ENCODE results near the gene SLC22A5. TPM values are rescaled to one million over a fixed set of nuclear protein-coding genes. Genes with fewer than 3 reads are reported as not detected.
A peak's percentile ranks its signal among the peaks of the same experiment; 100 is the strongest.
"Not testable (repeated sequence)": the region's sequence is repeated elsewhere in the genome, so short reads cannot be mapped to it uniquely, and the experiment has no call there.

Gene SLC22A5
- polyA plus RNA-seq, 3 donors: 50.9 to 66.9 (median 53.4) TPM

DNA sequence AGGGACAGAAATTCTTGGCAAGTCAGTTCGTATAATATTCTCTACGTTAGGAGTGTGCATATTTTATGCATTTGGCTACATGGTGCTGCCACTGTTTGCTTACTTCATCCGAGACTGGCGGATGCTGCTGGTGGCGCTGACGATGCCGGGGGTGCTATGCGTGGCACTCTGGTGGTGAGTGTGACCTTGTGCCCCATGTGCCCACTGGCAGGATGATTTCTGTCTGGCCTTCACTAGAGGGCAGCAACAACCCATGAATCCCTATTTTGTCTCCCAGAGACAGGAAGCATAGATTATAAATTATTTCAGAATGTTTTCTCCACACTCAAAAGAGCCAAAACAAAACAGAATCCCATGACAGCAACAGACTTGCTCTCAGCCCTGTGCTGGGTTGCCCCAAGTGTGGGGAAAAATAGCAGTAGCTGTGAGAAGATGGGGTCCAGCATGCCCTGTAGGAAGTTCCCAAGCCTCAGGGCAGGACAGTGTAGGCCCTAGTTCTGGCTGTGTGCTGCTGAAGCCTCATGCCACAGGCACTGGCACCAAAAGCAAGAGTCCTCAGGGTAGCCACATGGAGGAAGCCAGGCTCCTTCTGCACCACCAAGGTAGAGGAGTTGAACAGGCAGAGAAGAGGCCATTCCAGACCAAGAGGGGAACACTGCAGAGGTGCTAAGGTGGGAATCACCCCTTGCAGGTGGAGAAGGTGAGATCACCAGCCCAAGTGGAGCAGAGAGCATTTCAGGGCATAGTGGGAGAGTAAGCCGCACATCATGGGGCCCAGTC lies 16.0 kb downstream of the SLC22A5 start:
- no peak for DNase-seq

DNA sequence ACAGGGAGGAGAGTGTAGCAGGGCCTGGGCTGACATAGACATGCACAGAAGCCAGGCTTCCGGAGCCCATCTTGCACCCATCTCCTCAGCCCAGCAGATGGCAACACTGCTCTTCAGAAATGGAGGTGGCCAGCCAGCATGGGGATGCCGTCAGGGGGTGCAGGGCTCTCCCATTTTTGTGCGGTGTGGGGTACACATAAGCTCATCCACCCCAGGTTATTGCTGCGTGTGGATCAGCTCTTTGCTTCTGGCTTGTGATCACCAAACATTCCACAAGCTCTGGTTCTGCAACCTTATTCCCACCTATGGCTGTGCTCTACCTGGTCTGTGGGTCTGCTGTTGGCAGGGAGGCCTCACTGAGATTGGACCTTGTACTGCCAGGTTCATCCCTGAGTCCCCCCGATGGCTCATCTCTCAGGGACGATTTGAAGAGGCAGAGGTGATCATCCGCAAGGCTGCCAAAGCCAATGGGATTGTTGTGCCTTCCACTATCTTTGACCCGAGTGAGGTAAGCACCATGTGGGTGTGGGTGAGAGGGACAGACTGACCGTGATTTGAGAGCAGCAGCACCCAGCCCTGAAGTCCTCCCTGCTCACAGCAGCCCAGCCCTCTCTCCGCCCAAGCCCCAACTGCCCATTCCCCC lies 17.3 kb downstream of the SLC22A5 start:
- no peak for DNase-seq

DNA sequence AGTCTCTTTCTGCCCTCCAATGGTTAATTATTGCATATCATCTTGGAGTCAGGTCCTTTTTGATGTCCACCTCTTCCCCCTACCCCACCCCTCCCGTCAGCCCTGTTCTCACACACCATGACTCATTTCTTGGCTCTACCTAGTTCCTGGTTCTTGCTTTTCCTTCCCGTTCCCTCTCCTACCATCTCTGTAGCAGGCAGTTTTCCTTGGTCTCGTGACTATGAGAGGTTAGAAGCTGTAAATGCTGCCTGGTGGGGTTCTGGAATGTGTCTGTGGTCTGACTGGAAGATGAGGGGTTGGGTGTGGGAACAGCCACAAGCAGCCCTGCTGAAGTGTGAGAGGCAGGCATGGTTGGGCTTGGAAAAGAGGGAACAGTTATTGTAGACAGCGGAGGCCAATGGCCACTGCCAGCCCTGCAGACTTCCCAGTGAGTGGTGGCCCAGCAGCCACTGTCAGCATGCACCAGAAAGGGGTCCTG lies 18.2 kb downstream of the SLC22A5 start:
- DNase-seq: no peak

- DNase-seq: peak; percentile 71
These were observed 18.9 kb downstream of the SLC22A5 start for GRCh38 chr5:132388244-132389050.

- DNase-seq: no peak
These were observed 19.5 kb downstream of the SLC22A5 start for GRCh38 chr5:132389051-132389331.

DNA sequence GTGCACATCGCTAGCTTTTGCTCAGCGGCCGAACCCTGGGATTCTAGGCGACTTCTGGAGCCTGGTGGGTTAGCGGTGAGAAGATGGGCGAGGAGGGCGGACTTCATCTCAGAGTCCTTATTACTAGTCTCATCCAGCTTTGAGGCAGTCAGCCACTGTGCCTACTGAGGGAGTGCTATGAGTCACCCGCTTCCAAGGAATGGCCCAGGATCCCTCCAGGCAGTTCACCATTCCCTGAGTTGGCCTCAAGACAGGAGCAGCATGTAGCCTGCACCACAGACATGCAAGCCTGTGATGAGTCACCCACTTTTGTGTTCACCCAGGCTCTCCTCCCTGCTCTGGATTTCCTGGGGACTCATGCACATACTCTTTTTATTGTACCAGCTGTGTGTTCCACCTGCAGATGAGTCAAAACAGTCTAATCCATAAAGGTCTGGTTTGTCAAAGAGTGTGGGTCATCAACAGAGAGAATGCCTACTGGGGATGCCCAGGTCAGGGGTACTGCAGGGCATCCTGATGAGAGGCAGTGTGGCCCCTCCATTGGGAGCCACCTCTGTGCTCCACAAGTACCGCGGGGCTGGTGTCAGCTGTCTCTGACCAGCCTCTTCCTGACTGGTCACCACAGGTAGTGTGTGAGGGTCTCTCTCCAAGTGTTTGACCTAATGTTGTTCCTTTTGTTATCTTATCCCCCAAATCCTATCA lies 20.2 kb downstream of the SLC22A5 start:
- no peak for DNase-seq

DNA sequence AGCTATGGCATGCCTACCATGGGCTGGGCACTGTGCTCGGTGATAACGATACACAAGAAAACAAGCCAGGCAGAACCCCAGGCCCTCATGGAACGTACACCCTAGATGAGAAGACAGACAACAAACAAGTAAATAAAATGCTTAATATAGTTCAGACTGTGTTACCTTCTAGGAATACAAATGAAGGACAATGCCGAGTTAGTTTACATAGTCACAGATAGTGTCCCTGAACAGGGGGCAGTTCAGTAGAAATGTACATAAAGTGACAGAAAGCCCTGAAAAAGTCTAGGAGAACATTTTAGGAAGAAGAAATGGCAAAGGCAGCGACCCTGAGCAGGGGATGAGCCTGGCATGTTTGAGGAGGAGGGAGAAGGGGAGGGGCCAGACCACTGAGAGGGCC lies 21.7 kb downstream of the SLC22A5 start:
- DNase-seq: no peak

DNA sequence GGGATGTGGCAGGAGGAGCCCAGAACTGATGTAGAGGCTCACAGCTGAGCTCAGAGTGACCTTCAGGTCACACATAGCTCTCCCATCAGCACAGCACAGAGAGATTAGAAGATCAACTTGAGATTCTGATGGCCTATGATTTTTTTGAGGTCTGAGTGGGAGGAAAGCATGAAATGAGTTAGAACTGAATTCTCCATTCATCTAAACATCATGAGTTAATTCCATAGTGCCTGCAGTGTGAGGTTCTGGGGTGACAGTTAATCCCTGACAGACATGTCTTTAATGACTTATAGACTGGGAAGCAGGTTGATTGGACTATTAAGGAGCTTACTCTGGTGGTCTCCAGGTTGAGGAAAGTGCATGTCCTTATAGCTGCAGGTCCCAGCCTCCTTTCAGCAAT lies 22.4 kb downstream of the SLC22A5 start:
- no peak for DNase-seq

DNA sequence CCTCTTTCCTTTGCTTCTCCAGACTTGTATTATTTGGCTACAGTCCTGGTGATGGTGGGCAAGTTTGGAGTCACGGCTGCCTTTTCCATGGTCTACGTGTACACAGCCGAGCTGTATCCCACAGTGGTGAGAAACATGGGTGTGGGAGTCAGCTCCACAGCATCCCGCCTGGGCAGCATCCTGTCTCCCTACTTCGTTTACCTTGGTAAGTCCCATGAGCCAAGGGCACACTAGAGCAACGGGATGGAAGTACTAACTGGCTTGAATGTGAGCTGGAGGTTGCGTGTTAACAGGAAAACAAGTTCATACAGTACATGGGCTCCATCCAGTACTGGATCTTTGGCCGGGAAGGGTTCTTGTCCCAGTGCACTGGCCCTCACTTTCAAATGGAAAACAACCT lies 22.9 kb downstream of the SLC22A5 start:
- no peak for DNase-seq

DNA sequence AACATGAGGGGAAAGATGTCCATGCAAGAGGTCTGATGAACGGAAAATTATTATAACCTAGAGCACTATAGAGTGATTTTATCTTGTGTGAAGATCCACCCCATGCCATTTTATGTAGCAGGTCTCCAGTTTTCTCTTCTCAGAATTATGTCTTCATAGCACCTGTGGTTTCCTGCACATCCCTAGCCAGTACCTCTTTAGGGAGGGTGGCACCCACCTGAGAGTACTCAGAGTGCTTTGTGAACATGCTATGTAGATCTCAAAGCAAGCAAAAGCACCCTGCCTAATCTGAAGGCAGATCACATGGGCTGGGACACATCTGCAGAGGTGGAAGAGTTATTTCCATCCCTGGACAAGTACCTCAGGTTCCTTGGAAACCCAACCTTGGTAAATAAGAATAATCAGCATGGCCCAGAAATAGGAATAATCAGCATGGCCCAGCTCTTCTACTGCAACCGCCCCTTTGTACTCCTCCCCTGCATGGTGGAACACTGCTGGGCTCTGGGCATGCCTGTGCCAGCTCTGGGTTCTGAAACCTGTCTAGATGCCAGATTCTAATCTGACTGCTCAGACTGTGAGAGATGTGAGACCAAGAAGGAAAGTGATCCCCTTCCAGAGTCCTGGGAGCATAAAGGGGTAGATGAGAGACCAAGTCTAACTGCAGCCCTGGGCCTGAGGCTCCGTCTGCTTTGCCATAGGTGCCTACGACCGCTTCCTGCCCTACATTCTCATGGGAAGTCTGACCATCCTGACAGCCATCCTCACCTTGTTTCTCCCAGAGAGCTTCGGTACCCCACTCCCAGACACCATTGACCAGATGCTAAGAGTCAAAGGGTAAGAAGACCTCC lies 23.7 kb downstream of the SLC22A5 start:
- DNase-seq: no peak

DNA sequence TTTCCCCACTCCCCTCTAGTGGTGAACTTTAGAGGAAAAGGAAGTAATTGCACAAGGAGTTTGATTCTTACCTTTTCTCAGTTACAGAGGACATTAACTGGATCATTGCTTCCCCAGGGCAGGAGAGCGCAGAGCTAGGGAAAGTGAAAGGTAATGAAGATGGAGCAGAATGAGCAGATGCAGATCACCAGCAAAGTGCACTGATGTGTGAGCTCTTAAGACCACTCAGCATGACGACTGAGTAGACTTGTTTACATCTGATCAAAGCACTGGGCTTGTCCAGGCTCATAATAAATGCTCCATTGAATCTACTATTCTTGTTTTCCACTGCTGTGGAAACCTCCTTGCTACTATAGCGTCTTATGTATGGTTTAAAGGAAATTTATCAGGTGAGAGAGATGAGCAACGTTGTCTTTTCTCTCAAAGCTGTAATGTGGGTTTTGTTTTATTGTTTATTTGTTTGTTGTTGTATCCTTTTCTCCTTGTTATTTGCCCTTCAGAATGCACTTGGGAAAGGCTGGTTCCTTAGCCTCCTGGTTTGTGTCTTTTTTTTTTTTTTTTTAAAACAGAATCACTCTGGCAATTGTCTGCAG lies 25.3 kb downstream of the SLC22A5 start:
- DNase-seq: peak; percentile 81

DNA sequence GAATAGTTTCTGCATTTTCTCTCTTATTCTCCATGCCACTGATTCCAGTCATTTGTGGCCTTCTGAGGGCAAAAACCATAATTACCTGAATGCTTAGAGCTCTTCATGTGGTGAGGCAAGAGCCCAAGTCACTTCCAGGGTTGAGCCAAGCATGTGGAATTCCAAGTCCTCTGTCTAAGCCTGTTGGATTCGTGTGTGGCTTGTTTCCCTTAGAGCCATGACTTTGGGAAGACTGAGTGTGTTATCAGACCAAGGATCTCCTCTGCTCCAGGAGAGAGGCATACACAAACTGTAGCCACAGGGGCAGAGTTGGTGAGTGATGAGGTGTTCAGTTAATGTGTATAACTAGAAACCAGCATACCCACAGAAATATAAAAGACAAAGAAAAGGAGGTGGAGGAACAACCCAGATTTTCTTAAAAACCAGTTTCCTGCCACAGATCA lies 27.1 kb downstream of the SLC22A5 start:
- DNase-seq: no peak

GRCh38 chr5:132397224-132397623 lies 27.7 kb downstream of the SLC22A5 start:
- no peak for DNase-seq

GRCh38 chr5:132397936-132398675 lies 28.6 kb downstream of the SLC22A5 start:
- DNase-seq: not testable (repeated sequence)

- DNase-seq: not testable (repeated sequence)
These were observed 34.5 kb downstream of the SLC22A5 start for GRCh38 chr5:132404041-132404440.

DNA sequence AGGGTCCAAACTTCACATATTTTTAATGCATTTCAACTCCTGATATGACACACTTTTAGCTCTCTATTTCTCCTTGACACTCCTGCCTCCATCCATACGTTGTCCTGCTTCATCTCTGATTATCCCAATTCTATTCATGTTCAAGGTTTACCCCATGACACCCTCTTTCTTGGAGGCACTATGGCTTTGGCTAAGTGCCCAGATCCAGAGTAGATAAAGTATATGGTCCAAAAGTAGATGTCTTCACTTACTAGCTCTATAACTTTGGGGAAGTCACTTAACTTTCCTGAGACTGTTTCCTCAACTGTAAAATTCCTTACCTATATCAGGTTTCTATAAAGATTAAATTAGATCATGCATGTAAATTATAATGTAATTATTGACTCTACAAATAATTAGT lies 36.1 kb downstream of the SLC22A5 start:
- no peak for DNase-seq

GRCh38 chr5:132406144-132406783 lies 36.8 kb downstream of the SLC22A5 start:
- DNase-seq: no peak

DNA sequence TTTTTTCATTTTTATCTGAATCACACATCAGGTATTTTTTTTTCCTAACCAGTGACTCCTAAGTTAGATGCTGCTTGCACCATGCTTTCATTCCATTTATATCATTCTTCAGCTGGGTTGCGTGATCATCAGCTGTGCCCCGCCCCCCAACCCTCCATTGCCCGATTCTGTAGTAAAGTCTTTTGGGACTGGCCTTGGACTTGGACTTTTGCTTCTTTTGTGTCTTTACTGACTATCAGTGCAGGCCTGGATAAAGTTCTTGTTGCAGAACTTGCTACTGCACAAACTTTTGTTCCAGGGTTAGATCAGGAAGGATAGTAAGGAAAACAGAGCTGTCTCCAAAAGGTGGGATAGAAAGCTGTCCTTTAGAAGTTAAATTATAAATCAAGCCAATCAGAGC lies 38.5 kb downstream of the SLC22A5 start:
- DNase-seq: no peak

GRCh38 chr5:132408456-132408855 lies 38.9 kb downstream of the SLC22A5 start:
- no peak for DNase-seq
